Upper lobe of right lung (tissue), 1 donor: ENCODE data around the gene SUPT4H1. TPM values are rescaled to one million over a fixed set of nuclear protein-coding genes. Genes with fewer than 3 reads are reported as not detected.

ENCODE experiments used
- ATAC-seq: fragments of 200-7000 bp; cut with Tn5 transposase; one replicate; pipeline ENCODE4 v1.9.1; 2020; ENCODE audit warnings: mild to moderate bottlenecking, moderate library complexity
- DNase-seq: peaks from one replicate; pipeline ENCODE4 v3.0.0-alpha.2; 2020
- H3K27ac ChIP-seq: fragments of 200-600 bp; one replicate; pipeline ENCODE4 v1.8.0; 2022
- H3K27me3 ChIP-seq: fragments of 200-600 bp; one replicate; pipeline ENCODE4 v1.8.0; 2022; ENCODE audit warnings: mild to moderate bottlenecking
- H3K36me3 ChIP-seq: fragments of 200-600 bp; one replicate; pipeline ENCODE4 v1.8.0; 2022
- H3K4me1 ChIP-seq: fragments of 200-600 bp; one replicate; pipeline ENCODE4 v1.8.0; 2022
- H3K4me3 ChIP-seq: fragments of 200-600 bp; one replicate; pipeline ENCODE4 v1.8.0; 2022; ENCODE audit warnings: mild to moderate bottlenecking
- H3K9me3 ChIP-seq: fragments of 200-600 bp; one replicate; pipeline ENCODE4 v1.8.0; 2022
- intact Hi-C: fragments of 100-400 bp; cut with DNase I; formaldehyde crosslinking; loops from one replicate; pipeline ENCODE4 v1.11.0; 2022
- total RNA-seq: library from RNA; stranded (reverse); fragmentation: NEBNext Ultra II Directional; extraction: Animal tissue kit (Norgen Biotek cat#: 25700); gene quantifications from one replicate; pipeline ENCODE4 v1.2.1, GENCODE V29; 2021
- TF ChIP-seq, protein P1 (sequence below): fragments of 200-600 bp; IDR thresholded peaks from one replicate; pipeline ENCODE4 v1.8.0; 2022; ENCODE audit warnings: antibody characterized with exemption
- donor health status: DM: no; HTN: yes; CAD: no; lungs with severe emphysema.

Gene SUPT4H1
- total RNA-seq, 1 donor from 2014 or later = 82.4 TPM

DNA sequence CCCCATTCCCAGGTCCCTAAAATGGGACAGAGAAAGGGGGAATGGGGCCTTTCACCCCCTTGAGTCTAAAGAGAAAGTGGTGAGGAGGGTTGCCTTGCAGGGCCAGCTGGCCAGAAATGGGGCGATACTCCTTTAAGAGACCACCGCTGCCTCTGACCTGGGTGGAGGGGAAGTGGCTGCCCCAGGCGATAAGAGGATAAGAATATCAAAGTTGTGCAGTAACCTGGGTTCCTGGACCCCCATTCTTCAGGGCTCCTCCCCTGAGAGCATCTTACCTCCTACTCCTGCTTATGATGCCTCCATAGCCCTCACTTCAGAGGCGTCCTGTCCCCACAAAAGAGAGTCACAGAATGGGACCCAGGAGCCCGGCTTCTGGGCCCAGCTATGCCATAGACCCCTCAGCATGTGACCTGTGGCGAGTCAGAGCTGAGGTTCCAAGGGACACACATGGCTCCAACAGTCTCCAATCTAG, 18.2 kb downstream of the SUPT4H1 start:
- Histone ChIP-seq H3K36me3 (no peaks in the 10 kb centered on the region), H3K4me1 (peaks cover 35% of the 10 kb centered on the region), H3K9me3 (no peaks in the 10 kb centered on the region), H3K27ac (peak overlapping the region; percentile 92), H3K4me3 (peak overlapping the region; percentile 59), H3K27me3 (no peaks in the 10 kb centered on the region)
- TF ChIP-seq, protein P1, sequence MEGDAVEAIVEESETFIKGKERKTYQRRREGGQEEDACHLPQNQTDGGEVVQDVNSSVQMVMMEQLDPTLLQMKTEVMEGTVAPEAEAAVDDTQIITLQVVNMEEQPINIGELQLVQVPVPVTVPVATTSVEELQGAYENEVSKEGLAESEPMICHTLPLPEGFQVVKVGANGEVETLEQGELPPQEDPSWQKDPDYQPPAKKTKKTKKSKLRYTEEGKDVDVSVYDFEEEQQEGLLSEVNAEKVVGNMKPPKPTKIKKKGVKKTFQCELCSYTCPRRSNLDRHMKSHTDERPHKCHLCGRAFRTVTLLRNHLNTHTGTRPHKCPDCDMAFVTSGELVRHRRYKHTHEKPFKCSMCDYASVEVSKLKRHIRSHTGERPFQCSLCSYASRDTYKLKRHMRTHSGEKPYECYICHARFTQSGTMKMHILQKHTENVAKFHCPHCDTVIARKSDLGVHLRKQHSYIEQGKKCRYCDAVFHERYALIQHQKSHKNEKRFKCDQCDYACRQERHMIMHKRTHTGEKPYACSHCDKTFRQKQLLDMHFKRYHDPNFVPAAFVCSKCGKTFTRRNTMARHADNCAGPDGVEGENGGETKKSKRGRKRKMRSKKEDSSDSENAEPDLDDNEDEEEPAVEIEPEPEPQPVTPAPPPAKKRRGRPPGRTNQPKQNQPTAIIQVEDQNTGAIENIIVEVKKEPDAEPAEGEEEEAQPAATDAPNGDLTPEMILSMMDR = no peak
- no peak for ATAC-seq
- intact Hi-C loops = no loop called here
- peak; percentile 20 for DNase-seq

DNA sequence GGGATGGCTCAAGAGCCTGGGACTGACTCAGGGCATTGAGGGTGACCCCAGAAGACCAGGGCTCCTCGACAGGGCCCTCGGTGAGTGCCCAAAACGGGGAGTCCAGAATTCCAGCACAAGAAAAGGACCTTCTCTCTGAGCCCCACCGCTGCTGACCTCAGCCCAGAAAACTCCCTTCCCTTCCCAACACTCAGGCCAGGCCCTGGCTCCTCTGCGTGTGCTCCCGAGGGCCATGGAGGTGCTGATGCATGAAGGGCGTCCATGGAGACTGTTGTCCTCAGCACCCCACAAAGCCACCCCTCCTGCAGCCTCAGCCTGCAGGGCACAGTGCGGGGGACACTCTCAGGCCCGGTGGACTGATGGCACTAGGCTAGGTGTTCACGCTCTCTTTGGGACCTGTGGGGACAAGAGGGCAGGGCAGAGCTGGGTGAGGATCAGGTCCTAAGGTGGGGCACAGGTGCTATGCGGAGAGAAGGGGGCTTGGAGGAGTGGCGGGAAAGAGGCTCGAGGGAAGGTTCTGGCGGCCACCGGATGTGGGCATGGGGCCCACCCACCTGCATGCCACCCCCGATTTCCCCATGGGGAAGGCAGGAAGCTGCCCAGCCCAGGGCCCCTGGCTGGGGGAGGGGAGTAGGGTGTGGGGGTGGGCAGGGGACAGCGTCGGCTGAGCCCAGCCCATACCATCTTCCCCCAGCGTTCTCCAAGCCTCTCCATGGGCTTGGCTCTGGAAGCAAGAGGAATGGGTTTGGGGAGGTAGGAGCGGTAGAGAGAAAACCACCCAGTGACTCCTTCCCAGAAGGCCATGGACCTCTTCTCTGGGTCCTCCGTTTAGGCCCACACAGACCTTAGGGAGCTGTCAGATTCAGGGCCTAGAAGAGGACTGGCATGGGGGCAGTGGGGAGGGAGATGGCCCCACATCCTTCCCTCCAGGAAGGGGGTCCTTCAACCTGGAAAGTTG, 18.9 kb downstream of the SUPT4H1 start:
- Histone ChIP-seq H3K9me3 (no peaks in the 10 kb centered on the region), H3K4me1 (peaks cover 30% of the 10 kb centered on the region), H3K27me3 (no peaks in the 10 kb centered on the region), H3K4me3 (peak overlapping the region; percentile 59), H3K36me3 (no peaks in the 10 kb centered on the region), H3K27ac (peak overlapping the region; percentile 92)
- peak; percentile 67 for DNase-seq
- intact Hi-C loops = no loop called here
- ATAC-seq = no peak
- TF ChIP-seq, protein P1 = no peak

DNA sequence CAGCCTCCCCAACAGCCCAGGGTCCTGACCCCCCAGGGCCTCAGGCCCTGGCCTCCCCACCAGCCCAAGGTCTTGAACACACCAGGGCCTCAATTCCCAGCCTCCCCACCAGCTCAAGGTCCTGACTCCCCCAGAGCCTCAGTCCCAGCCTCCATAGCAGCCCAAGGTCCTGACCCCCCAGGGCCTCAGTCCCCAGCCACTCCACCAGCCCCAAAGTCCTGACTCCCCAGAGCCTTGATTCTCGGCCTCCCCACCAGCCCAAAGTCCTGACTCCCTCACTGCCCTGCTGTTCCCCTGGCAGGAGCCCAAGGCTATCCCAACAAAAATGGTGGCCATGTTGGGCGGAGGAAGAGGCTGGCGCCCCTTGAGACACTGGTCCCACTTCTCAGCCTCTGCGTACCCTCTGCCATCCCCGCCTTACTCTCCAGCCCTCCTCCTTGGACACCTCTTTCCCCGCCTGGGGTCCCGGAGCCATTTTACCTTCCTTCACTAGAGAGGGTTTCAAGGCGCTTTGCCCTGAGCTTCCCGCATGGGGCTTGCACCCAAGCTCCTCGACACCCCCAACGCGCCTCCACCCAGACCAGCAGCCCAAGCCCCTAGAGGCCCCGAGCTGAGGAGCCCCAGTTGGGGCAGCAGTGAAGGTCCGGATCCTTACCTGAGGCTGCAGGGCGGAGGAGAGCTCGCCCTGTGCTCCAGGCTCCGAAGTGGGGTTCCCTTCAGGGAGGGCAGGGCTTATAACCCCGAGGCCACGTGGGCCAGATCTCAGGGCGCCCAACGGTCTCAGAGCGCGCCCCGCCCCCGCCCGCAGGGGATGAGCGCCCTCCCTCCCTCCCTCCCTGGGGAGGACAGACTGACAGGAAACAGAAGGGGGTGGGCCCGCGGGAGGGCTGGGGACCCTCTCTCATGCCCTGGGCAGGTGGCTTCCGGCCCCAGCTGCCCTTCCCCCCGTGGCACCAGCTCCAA, 19.9 kb downstream of the SUPT4H1 start:
- TF ChIP-seq, protein P1 = no peak
- Histone ChIP-seq H3K4me3 (peak overlapping the region; percentile 59), H3K4me1 (peaks cover 26% of the 10 kb centered on the region), H3K27me3 (no peaks in the 10 kb centered on the region), H3K27ac (peak overlapping the region; percentile 92), H3K36me3 (no peaks in the 10 kb centered on the region), H3K9me3 (no peaks in the 10 kb centered on the region)
- DNase-seq (peak; percentile 91), ATAC-seq (peak; percentile 72)
- intact Hi-C loops = no loop called here

DNA sequence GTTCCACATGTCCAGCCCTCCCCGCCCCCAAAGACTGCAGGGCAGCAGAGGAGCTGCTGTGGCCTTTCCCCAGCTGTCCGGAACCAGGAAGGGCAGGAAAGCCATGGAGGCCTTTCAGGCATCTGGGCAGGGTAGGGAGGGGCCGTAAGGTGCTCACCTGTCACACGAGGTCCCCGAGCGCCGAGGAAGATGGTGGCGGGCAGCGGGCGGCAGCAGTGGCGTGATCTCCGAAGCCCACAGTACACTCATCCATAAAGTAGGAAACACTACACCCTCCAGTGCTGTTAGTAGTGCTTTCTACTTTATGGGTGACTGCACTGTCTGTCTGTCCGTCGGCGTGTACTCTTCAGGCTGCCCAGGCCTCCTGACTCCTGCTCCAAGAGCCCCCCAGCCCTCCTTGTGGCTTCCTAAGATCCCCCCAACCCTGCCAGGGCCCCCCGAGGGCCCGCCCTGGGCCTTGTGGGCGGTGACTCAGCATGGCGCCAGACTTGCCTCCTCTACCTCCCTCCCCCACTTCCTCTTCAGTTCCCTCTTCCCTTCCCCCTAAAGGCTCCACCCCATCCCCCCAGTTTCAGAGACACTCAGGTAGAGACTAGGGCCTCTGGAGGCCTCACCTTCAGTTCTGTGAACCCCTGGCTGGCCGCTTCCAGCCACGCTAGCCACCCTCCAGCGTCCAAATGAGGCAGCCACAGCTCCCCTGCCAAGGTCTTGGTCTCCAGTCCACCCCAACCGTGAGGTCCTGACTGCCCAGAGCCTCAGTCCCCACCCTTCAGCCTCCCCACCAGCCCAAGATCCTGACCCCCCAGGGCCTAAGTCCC, 20.8 kb downstream of the SUPT4H1 start:
- peak; percentile 79 for DNase-seq
- Histone ChIP-seq H3K9me3 (no peaks in the 10 kb centered on the region), H3K27ac (peak overlapping the region; percentile 92), H3K36me3 (no peaks in the 10 kb centered on the region), H3K4me1 (peaks cover 18% of the 10 kb centered on the region), H3K27me3 (no peaks in the 10 kb centered on the region), H3K4me3 (peak overlapping the region; percentile 59)
- ATAC-seq = peak; percentile 52
- intact Hi-C loops = no loop called here
- TF ChIP-seq, protein P1 = no peak

DNA sequence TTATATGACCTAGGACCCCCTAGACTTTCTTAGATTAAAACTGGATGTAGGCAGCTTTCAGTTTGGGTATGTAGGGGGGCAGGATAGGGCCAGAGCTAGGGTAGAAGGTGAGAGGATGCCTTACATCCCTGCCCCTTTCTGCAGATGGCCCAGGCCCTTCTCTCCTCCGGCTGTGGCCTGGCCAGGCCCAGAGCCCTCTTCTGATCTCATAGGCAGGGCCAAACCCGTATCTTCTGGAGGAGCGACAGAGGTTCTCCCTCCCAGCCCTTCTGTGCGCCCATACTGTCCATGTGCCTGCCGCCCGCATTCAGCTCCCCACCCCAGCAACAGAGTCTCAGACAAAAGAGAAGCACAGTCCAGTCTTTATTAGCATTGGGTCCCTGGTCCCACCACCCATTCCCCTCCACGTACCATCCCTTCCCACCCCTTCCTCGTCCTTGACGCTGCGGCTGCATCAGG, 21.4 kb downstream of the SUPT4H1 start:
- Histone ChIP-seq H3K36me3 (no peaks in the 10 kb centered on the region), H3K27ac (peak overlapping the region; percentile 92), H3K27me3 (no peaks in the 10 kb centered on the region), H3K4me1 (peaks cover 12% of the 10 kb centered on the region), H3K9me3 (no peaks in the 10 kb centered on the region), H3K4me3 (peak overlapping the region; percentile 59)
- intact Hi-C loops = no loop called here
- DNase-seq = no peak
- TF ChIP-seq, protein P1 = no peak
- ATAC-seq = no peak
